ENCODE data around the gene CHAD. TPM values are rescaled to one million over a fixed set of nuclear protein-coding genes. Genes with fewer than 3 reads are reported as not detected.

CHAD gene
- total RNA-seq, 1 experiment from 2014 or later = 0.57 TPM

GRCh38 chr17:50464736-50465135 lies 3.9 kb downstream of the CHAD start:
- Histone ChIP-seq H3K4me2 (ENCODE audit: insufficient read depth, insufficient read length, low read length) (no peak overlapping the region), H2BK5ac (ENCODE audit: insufficient read length, low read length) (no peak overlapping the region), H3K4me1 (ENCODE audit: insufficient read depth, low read length) (peaks cover 3% of the 10 kb centered on the region; the same call in 1 of the 2 replicates), H3K9ac (ENCODE audit: extremely low read depth, insufficient read length, low read length) (no peak overlapping the region), H3K79me1 (ENCODE audit: insufficient read depth, low read depth, low read length, poor library complexity, severe bottlenecking) (no peaks in the 10 kb centered on the region), H3K79me2 (ENCODE audit: insufficient read depth, low read length) (no peaks in the 10 kb centered on the region), H2BK20ac (ENCODE audit: low read depth, low read length, poor library complexity, severe bottlenecking) (no peak overlapping the region), H3K4ac (ENCODE audit: low read depth, low read length) (no peak overlapping the region), H3K23ac (ENCODE audit: insufficient read length, low read depth, low read length) (no peak overlapping the region), H2BK15ac (ENCODE audit: low read depth, low read length) (no peak overlapping the region), H4K8ac (replicated peaks; ENCODE audit: insufficient read length, low read depth, low read length) (no peak overlapping the region), H3T11ph (ENCODE audit: low read length) (no peak overlapping the region), H3K23me2 (ENCODE audit: insufficient read length, low read depth, low read length, poor library complexity, severe bottlenecking) (peaks cover 4% of the 10 kb centered on the region), H4K20me1 (ENCODE audit: control insufficient read depth, insufficient read depth, insufficient read length) (no peaks in the 10 kb centered on the region), H3K14ac (ENCODE audit: insufficient read depth, low read length) (no peak overlapping the region), H3K56ac (ENCODE audit: insufficient read length, low read depth, low read length) (no peak overlapping the region), H3K27me3 (ENCODE audit: insufficient read depth, low read length) (peaks cover 12% of the 10 kb centered on the region; the same call in 1 of the 2 replicates), H2BK120ac (ENCODE audit: low read depth, low read length, poor library complexity, severe bottlenecking) (no peak overlapping the region), H2AK5ac (ENCODE audit: insufficient read length, low read length) (no peak overlapping the region), H4K91ac (ENCODE audit: insufficient read length, low read depth, low read length) (no peak overlapping the region), H3K9me3 (ENCODE audit: control insufficient read depth, low read depth, low read length) (no peaks in the 10 kb centered on the region), H3K18ac (ENCODE audit: insufficient read length, low read depth, low read length) (no peak overlapping the region), H2BK12ac (ENCODE audit: insufficient read length, low read depth, low read length) (no peak overlapping the region), H4K5ac (ENCODE audit: insufficient read length, low read depth, low read length) (no peak overlapping the region), H2AFZ (ENCODE audit: low read length) (no peak overlapping the region), H3K27ac (ENCODE audit: insufficient read length, low read depth, low read length) (no peak overlapping the region)
- no peak for TF ChIP-seq CTCF (conservative IDR thresholded peaks at IDR 0.05)
- no CpG with 5 or more reads among the region's 4 CpGs for WGBS (ENCODE audit: extremely low coverage, insufficient read length, low lambda C conversion rate)
- Mint-ChIP-seq H3K27me3 (ENCODE audit: low read depth) (peaks cover 25% of the 10 kb centered on the region), H3K27ac (no peak overlapping the region), H3K9me3 (no peaks in the 10 kb centered on the region), H3K4me3 (no peak overlapping the region), H3K36me3 (ENCODE audit: insufficient read depth in 1 of 3, low read depth in 3 of 3) (peaks cover 0 to 4% (median 2%) of the 10 kb centered on the region in 3 experiments; a peak in 4 of 7 replicates), H3K4me1 (peaks cover 16 to 19% of the 10 kb centered on the region in 2 experiments)
- DNase-seq = no peak

All from H9 (cell line).